NCI-H1105 (cell line): ENCODE measurements around the gene PCID2.
A peak's percentile ranks its signal among the peaks of the same experiment; 100 is the strongest.
"Not testable (repeated sequence)": the region's sequence is repeated elsewhere in the genome, so short reads cannot be mapped to it uniquely, and the experiment has no call there.

Experiments
- DNase-seq: peaks from one replicate; lab custom pipeline; 2025; lab: John Stamatoyannopoulos, UW

Gene PCID2

GRCh38 chr13:113164492-113164891 is 44.0 kb downstream of the PCID2 start:
- no peak for DNase-seq

- DNase-seq, result no peak
Observed at GRCh38 chr13:113162783-113163685, 45.4 kb downstream of the PCID2 start.

- not testable (repeated sequence) for DNase-seq
Observed at GRCh38 chr13:113161975-113162374, 46.5 kb downstream of the PCID2 start.

- no peak for DNase-seq
Observed at GRCh38 chr13:113161433-113161832, 47.0 kb downstream of the PCID2 start.

GRCh38 chr13:113160983-113161382 is 47.5 kb downstream of the PCID2 start:
- DNase-seq, result no peak

GRCh38 chr13:113159701-113160100 is 48.8 kb downstream of the PCID2 start:
- DNase-seq, result no peak

GRCh38 chr13:113158946-113159345 is 49.5 kb downstream of the PCID2 start:
- no peak for DNase-seq

GRCh38 chr13:113157929-113158747 is 50.3 kb downstream of the PCID2 start, which contains the start of gene PROZ:
Gene PROZ (plus strand): TSS chr13:113158648. CDS start chr13:113158661, 13 bp downstream.
- no peak for DNase-seq

GRCh38 chr13:113157206-113157928 is 51.1 kb downstream of the PCID2 start:
- DNase-seq, result no peak

GRCh38 chr13:113155982-113156655 is 52.4 kb downstream of the PCID2 start:
- DNase-seq, result no peak

GRCh38 chr13:113155201-113155600 is 53.3 kb downstream of the PCID2 start:
- DNase-seq, result no peak

- DNase-seq, result peak; percentile 79
Observed at GRCh38 chr13:113153810-113154748, 54.4 kb downstream of the PCID2 start.

- DNase-seq, result peak; percentile 35
Observed at GRCh38 chr13:113152984-113153809, 55.3 kb downstream of the PCID2 start.

GRCh38 chr13:113152691-113152983 is 55.8 kb downstream of the PCID2 start:
- DNase-seq, result no peak

- DNase-seq, result no peak
Observed at GRCh38 chr13:113151745-113152690, 56.5 kb downstream of the PCID2 start.

- DNase-seq, result no peak
Observed at GRCh38 chr13:113150550-113151365, 57.7 kb downstream of the PCID2 start.

GRCh38 chr13:113149711-113150549 is 58.5 kb downstream of the PCID2 start:
- DNase-seq, result no peak
